GM18867 (cell line): ENCODE results near the gene CERS3.
"Not testable (repeated sequence)": the region's sequence is repeated elsewhere in the genome, so short reads cannot be mapped to it uniquely, and the experiment has no call there.

ENCODE experiments used
- ATAC-seq: cut with Tn5 transposase; IDR thresholded peaks from one replicate; pipeline ENCODE4 v1.9.1; 2021; ENCODE audit warnings: mild to moderate bottlenecking, moderate library complexity; ENCODE audit not compliant: unreplicated experiment

The CERS3 gene

DNA sequence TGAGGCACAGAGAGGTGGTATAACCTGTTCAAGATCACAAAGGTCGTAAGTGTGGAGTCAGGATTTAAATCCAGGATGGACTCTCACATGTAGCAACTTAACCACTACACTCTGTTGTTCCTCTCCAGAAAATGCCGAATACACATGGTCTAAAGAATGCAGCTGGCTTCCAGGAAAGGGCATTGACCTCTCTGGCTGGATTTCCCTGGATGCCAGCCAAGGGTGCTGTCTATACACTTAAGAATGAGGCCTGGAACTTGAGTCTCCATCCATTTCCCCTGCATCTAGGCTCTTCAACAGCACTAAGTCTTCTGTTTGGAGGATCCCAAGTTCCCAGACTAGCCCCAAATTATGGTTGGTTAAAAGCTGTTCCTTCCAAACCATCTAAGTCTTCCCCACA, 60.5 kb downstream of the CERS3 start:
- no peak for ATAC-seq

DNA sequence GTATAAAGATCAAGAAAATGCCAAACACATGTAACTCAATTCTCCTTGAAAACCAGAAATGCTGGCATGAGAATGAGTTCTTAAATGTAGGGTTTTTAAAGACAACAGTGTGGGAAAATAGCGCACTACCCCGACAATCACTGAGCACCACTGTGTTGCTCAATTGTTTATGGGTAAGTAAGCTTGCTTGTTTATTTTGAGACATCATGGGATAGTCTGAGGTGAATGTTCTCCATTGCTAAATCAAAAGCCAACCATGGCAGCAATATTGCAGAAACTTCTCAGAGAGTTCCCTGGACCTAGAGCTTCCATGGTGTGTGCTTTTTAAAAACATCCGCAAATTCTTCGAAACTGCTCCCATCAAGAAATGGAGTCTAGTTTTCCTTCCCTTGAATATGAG, 62.7 kb downstream of the CERS3 start:
- ATAC-seq: no peak

DNA sequence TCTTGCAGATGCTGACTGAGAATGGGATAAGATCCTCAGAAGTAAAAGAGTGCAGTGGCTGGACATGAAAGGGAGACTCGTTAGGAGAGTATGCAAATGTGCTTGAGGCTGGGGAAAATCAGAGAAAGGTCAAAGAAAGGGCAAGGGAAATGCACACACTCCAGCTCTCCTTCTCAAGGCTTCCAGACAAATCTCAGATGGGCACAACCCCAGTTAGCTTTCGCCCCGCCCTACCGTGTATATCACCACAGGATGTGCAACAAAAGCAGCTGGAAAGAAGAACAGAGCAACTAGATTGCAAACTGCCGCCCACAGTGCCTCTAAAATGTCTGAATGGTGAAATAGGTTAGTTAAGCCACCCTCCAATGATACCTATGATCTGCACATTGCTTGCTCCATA, 63.9 kb downstream of the CERS3 start:
- ATAC-seq: no peak

DNA sequence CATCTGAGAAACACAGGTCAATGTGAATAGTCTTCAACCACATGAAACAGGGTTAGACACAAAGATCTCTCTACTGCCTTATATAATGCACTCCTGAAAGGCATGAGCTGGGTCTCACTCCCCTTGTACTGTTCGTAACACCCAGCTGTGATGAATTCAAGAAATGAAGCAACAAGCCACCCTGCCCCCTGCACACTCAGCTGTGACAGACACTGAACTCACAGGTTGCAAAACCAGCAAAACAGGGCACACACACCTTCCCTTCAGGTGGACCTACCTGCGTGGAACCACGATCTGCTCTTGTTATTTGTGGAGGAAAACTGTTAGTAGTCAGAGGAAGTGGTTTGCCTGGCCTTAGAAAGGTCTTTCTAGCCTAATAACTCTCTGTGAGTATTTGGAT, 64.5 kb downstream of the CERS3 start:
- no peak for ATAC-seq

DNA sequence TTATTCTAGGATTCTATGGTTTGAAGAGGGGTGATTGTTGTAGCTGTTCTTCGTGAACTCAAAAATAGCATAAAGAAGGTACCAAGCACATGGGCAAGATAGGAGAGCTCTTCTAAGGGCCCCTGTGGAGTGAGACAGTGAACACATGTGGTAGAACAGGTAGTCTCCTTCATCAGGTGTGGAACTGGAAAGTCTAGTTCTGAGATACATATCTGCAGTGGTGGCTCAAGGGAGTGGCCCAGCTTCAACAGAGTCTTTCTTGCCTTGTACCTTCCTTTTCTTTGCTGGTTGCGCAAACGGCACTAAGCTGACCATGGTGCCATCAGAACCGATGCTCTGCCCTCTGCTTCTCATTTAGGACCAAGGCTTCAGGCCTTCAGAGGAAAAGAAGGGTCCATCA, 65.2 kb downstream of the CERS3 start:
- ATAC-seq: no peak

DNA sequence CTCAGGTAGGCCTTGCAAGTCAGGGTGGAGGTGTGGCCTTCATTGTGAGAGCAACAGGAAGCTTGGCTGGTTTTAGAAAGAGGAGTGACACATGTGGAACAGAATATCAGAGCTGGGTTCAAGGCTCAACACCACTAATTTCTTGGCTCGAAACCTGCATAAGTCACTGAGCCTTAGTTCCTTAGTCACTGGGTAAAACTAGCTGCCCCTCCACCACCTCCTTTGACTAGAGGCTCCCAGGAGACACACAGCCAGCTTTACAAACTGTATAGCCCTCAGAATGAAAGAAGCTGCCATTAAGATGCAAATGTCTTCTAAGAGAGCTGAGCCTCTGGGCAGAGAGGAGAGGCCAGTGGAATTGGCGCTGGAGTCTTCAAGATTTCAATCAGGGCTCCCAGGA, 67.7 kb downstream of the CERS3 start:
- no peak for ATAC-seq

DNA sequence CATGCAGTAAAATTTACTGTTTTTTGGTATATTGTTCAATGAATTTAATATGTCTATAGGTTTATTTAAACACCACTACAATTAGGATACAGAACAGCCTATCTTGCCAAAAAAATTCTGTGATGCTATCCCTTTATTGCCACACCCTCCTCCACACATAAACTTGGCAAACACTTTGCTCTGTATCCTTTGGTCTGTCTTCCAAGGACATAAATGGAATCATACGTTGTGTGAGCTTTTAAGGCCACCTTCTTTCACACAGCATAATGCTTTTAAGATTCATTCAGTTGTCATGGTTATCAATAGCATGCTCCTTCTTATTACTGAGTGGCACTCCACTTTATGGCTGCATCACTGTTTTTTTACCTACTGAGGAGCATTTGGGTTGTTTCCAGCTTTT, 71.5 kb downstream of the CERS3 start:
- ATAC-seq: no peak

DNA sequence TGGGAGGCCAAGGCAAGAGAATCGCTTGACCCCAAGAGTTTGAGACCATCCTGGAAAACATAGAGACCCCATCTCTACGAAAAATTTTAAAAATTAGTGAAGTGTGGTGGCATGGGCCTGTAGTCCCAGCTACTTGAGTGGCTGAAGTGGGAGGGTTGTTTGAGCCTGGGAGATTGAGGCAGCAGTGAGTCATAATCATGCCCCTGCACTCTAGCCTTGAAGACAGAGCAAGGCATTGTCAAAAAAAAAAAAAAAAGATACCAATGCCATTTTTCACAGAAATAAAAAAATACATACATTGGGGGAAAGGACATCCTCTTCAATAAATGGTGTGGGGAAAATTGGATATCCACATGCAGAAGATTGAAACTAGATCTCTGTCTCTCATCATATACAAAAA, 74.6 kb downstream of the CERS3 start:
- ATAC-seq: no peak

DNA sequence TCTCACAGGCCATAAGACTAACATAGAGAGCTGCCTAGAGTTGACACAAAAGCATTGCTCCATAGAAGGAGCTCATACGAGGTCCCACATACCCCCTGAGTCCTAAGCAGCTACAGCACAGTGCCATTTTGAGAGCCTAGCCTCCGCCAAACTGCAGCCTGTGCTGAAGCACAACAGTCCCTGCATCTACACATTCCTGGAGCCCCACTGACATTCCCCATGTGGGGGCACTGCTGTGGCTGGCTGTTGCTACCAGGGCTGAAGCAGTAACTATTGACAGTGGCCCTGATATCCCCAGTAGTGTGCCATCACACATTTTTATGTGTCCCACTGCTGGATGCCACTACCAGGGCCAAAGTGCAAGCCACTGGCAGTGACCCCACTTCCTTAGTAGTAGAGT, 80.3 kb downstream of the CERS3 start:
- ATAC-seq: no peak

DNA sequence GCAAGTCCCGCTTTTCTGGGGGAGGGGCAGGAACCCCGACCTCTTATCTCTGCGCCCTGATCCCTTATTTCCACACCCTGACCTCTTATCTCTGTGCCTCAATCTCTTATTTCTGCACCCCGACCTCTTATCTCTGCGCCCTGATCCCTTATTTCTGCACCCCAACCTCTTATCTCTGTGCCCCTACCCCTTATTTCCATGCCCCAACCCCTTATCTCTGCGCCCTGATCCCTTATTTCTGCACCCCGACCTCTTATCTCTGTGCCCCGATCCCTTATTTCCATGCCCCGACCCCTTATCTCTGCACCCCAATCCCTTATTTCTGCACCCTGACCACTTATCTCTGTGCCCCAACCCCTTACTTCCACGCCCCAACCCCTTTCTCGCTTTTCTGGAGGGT, 87.7 kb downstream of the CERS3 start:
- not testable (repeated sequence) for ATAC-seq

DNA sequence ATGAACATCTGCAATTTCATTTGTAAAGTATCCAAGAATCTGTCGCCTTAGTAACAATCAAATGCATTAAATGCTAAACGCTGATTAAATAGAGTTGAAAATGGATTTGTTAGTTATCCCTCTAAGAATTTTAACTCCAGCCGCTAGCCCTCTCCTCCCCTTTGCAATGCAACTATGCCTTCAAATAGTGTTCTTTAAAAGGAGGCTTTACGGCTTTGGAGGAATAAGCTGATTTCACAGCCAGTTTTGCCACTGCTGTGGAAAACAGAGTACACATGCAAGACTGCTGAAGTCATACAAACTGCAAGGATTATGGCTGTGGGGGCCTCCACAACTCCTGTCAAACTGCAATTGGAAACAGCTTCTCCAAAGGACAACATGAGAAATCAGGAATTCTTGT, 89.2 kb downstream of the CERS3 start:
- no peak for ATAC-seq

DNA sequence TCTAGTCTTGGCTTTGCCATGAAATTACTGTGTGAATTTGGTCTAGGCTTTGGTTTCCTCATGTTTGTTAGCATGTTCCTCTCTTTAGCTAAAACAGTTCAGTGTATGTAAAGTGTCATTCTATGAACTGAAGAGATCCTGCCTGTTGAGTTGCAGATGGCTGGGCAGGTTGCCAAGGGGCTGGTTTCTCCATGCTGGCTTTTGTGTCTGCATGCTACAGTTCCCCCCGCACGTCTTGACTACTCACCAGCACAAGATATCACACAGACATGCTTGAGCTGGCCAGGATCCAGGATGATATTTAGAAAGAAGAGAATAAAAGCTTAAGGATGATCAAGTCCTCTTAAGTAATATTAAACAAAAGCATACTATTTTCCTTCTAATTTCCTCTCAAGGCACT, 90.2 kb downstream of the CERS3 start:
- ATAC-seq: peak; percentile 70

DNA sequence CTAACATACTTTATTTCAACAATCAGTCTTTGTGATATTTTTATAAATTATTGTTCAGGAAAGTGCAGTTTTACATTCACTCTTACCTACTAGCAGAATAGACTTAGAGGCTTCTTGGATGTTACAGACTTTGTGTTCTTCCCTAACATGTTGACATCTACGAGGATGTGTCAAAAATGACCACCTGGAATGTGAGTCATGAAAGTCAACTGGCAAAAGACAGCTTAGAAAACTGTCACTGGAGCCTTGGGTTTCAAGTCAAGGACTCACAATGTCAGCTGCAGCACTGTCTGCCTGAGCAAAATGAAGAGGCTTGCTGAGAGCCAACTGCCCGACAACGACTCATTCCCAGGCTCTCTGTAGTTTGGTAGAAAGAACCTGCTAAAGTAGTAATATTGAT, 91.5 kb downstream of the CERS3 start:
- ATAC-seq: no peak

DNA sequence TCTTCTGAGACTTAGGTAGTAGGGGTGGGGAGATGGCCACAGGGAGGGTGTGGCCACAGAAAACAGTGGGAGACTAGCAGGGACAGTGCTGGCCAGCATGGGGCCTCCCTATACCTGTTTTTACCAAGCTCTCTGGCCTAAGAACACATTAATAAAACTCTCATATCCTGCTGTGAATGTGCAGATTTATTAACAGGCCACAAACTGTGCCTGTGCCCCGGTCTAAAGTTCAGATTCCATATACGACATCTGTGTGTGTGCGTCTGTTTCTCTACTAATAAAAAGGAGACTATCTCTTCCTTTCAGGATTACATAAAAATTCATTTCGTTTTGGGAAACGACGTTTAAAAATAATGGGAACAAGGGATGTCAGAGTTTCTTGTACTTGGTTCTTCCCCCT, 94.2 kb downstream of the CERS3 start:
- ATAC-seq: no peak

DNA sequence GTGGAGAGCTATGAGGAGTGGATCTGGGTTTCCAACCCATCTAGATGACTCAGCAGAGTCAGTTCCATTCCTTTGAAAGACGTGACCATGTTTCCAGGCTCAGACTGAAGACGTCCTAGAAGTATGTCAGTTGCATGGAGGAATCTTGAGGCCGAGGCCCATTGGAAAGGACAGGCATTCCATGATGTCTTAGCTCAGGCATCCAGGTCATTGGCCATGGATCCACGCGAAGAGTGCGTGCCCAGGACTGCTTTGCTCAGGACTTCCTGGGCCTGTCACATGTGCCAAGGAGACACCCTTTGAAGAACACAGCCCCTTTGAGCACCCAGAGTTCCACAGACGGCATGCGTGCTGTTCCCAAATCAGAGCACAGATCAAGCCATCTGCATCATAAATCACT, 94.7 kb downstream of the CERS3 start:
- ATAC-seq: no peak

DNA sequence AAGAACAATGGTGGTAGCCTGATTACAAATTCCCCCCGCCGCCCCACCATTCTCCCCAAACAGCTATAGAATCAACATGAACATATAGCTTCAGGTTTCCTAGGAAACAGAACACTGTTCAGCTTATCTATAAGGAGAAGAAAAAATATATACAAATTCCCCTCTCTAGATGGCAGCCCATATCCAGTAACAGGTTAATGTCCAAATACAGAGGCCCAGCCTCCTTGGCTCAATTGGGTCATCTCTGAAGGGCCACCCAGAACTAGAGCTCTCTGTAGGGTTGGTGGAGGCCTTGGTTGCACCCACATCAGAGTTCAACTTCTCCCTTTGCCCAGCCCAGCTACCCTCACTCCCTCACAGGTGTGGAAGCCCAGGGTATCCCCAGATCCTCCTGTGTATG, 95.4 kb downstream of the CERS3 start:
- no peak for ATAC-seq

DNA sequence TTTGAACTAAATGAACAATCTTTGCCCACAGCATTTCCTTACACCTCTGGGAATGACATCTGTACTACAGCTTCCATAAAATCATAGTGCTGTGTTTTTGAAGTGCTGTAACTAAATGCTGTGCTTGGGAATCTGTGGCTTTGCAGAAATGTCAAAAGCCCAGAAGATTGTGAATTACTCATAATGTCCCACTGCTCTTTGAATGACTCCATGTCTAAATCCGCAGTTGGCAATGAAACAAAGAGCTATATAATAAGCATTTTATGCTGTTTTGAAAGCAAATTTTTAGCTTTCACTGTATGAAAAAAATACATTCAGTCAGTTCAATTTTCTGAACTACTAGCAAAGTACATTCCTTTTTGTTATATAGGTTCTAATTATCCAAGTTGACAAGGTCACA, 98.3 kb downstream of the CERS3 start:
- ATAC-seq: no peak

DNA sequence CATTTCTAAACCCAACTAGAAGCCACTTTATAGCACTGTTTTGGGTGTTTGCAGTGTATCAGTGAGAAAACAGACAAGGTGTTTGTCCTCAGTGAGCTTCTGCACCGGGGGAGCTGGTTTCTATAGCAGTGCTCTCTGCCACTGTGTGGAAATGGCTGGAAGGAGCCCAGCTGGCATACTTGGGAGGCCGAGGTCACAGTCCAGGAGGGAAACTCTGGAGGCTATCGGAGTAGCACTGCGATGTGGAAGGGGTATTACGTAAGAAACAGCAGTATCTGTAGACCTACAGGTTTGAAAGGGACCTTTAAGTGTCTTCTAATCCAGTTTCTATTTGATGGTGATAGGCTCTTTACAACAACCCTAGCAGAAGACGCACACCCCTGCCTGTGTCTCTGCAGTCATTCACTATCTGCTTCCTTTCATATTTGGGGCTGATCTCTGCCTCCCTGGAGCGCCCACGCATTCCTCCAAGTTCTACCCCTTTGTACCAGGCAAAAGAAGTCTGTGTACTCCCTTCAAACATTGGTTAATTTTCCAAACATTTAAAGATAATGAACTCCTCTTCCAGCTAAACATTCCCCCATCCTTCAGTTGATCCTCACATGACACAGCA, 99.5 kb downstream of the CERS3 start:
- no peak for ATAC-seq

DNA sequence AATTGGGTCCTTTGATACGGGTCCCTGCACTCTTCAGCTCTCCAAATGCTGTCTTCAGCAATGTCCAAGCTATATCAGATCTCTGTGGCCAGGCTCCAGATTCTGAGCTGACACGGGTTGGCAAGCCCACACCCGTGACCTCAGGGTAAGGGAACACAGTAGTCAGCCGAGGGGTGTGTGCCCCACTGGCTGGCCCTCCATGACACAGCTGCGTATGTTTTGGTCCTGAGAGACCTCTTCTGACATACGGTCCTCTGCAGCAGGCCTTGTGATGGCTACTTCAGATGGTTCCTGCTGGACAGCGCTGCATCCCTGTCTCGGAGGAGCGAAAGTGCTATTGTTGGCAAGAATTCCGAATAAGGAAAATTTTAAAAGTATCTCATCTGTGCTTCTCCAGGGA, 101.8 kb downstream of the CERS3 start:
- ATAC-seq: no peak

DNA sequence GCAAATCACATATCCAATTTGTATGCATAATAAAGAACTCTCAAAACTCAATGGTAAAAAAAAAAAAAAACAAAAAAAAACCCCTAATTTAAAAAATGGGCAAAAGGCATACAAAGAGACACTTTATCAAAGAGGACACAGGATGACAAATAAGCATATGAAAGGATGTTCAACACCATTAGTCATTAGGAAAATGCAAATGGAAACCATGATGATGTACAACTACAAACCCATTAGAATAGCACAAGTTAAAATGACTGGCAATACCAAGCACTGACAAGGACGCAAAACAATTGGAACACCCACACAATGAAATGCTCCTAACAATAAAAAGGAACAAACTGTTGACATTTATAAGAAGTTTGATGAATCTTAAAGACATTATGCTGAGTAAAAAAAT, 123.6 kb downstream of the CERS3 start:
- ATAC-seq: no peak

DNA sequence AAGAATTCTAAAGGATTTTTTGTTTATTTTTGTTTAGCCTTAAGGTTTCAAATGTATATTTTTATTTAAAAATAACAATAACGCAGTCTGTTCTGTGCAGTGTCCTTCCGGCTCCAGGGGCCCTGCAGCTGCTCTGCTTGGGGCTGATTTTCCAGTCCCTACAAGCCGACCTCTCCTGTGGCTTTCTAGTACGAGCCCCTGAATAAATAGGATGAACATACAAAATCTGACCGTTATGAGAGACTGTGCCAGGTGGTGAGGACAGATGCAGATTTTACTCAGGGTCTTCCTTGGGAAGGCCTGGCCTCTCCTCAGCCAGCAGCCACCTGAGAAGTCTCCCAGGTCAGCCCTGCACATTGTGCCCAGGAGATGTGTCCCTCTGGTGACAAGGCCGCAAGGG, 127.8 kb downstream of the CERS3 start:
- no peak for ATAC-seq

DNA sequence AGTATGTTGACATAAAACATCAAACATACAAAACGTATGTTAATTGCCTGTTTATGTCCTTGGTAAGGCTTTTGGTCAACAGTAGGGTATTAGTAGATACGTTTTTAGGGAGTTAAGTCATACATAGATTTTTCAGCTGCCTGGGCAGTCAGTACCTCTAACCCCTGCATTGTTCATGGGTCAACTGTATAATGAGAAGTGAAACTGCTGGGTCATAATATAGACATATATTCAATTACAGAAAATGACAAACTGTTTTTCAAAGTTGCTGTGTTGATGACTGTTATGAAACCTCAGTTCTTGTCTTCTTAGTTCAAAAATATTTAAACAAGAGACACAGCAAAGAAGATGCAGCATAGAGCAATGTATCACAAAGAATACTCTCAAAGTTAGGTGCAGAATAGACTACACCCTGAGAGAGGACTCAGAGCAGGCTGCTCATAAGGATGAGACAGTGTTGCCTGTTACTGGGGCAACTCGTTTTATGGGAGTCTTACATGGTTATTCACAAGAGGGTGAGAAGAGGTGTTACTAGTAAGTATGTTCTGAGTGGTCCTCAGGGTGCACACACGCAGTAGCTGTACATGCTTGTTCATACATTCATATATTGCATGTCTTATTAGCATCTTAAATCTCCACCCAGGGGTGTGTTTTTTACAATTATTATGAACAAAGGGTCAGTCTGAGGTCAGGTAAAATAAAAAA, 133.9 kb downstream of the CERS3 start:
- no peak for ATAC-seq

DNA sequence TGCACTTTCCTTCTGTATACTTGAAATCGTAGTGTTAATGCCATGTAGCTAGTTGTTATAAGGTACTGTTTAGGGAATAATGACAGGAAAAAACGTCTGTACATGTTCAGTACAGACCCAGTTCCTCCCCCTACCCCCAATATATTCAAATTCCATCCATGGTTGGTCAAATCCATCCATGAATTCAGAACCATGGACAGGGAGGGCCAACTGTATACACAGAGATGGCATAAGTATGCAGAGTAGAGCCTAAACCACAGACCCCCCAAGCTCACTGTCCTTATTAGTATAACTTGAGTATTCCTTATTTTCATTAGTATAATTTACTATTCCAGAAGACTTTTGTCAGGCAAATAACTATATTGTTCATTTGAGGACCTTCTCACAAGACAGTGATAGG, 135.7 kb downstream of the CERS3 start:
- ATAC-seq: no peak
